SKM-1 treated with dmso at 0.1 percent for 144 hours (cell line): ENCODE measurements around the gene CIB4.
A peak's percentile ranks its signal among the peaks of the same experiment; 100 is the strongest.

ENCODE experiments used
- DNase-seq: peaks from one replicate; lab custom pipeline; 2025; ENCODE audit not compliant: unreplicated experiment; lab: John Stamatoyannopoulos, UW

CIB4 gene

GRCh38 chr2:26640781-26641564 lies at the start of gene CIB4:
Gene CIB4, minus strand, starts transcription at chr2:26641366. Its CDS starts 52 bp downstream, at chr2:26641314.
- DNase-seq, result no peak

GRCh38 chr2:26687801-26688200 lies 46.6 kb upstream of the CIB4 start:
- no peak for DNase-seq

- no peak for DNase-seq
Observed at GRCh38 chr2:26687328-26687727, 46.2 kb upstream of the CIB4 start.

GRCh38 chr2:26685989-26686839 lies 45.0 kb upstream of the CIB4 start:
- no peak for DNase-seq

GRCh38 chr2:26685341-26685740 lies 44.2 kb upstream of the CIB4 start:
- DNase-seq, result no peak

GRCh38 chr2:26683583-26683982 lies 42.4 kb upstream of the CIB4 start:
- no peak for DNase-seq

DNA sequence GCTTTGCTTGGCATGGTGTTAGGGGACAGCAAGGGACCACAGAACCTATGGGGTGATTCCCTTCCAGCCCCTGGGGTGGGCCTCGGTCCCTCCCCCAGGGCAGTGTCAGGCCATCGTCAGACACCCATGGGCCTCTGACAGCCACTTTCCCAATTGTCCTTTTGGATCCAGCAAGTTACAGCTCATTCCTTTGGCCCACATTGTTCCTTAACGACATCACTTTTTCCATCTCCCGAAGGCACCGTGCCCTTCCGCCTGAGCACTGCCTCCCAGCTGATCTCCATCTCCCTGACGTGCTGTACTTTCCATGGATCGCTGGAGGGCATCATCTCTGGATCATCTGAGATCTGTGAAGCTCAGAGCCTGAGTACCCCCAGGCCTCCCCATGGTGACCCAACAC lies 41.0 kb upstream of the CIB4 start:
- no peak for DNase-seq

- no peak for DNase-seq
Observed at GRCh38 chr2:26681656-26682055, 40.5 kb upstream of the CIB4 start.

DNA sequence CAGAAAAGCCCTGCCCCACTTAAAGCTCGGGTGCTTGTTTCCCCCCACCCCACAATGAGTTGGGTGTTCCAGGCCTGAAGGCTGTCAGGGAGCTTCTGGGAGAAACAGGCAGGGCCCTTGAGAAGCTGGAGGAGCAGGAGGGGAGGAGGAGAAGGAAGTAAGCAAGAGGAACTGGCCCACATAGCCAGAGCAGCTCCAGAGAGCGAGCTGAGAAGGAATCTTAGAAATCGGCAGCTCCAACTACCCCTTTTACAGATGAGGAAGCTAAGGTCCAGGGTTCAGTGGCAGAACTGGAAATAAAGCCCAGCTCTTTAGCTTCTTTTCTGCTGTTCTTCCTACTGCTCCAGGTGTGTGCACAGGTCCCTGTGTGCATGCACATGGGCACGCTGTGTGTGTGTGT lies 38.7 kb upstream of the CIB4 start:
- peak; percentile 5 for DNase-seq

DNA sequence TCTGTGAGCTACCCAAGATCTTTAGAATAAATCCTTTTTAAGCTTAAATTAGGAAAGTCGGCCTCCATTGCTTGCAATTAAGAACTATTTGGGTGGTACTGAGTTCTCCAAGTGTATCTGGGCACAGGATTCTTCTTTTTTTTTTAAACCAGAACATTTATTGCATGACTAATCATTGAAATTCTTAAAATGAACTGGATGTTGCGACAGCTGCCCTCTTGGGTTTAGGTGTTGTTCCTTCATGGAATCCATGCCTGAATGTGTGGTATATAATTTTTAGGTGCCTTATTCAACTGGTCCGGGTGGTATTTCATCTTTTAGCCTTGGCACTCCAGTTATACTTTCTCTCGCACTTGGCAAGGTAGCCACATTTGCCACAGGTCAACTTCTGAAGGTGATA lies 36.9 kb upstream of the CIB4 start:
- no peak for DNase-seq

DNA sequence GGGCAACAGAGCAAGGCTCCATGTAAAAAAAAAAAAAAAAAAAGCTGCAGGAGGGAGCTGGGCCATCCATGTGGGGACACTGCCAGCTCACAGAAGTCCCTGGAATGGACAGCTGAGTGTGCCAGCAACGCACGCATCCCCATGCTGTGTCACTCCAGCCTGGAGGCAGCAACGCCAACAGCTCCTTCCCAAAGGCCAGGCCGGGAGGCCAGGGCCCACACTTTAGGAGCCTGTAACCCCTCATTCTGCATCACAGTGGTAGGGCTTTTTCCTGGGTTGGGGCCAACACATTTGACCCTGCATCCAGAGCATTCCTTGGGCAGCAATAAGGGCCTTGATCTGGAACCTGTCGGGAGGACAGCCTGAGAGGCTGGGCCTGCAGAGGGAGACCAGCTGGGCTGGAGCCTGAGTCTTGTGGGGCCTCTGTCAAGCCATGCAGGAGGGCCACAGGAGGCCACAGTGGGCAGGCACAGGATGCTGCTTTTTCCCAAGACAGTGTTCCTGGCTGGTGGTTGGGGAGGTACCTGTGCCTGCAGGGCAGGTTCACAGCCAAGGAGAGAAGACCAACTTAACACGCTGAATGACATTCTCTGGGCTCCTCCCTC lies 34.6 kb upstream of the CIB4 start:
- DNase-seq, result no peak

- DNase-seq, result no peak
Observed at GRCh38 chr2:26674771-26675170, 33.6 kb upstream of the CIB4 start.

GRCh38 chr2:26674002-26674751 lies 33.0 kb upstream of the CIB4 start:
- no peak for DNase-seq

DNA sequence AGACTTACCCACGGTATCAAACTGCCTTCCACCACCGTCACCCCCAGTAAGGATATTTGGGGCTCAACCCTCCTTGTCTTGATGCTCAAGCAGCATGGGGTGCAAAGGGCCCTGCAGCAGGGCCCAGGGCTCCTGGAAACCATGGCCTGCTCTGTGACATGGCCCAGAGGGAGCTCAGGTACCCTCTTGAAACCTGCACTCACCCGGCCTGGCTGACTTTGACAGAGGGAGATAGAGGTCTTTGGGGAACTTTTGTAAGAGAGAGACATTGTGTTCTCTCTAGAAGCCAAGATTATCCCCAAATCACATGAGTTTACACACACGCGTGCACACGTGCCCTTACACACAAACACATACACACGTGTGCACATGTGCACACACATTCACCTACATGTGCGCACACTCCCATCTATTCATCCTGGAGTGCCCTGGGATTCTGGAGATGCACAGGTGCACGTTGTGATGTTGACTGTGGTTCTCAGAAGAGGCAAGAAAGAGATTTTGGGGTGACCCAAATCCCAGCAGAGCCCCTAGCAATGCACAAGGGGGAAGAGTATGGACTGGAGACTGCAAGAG lies 31.7 kb upstream of the CIB4 start:
- DNase-seq, result no peak

- DNase-seq, result no peak
Observed at GRCh38 chr2:26672112-26672817, 31.1 kb upstream of the CIB4 start.

DNA sequence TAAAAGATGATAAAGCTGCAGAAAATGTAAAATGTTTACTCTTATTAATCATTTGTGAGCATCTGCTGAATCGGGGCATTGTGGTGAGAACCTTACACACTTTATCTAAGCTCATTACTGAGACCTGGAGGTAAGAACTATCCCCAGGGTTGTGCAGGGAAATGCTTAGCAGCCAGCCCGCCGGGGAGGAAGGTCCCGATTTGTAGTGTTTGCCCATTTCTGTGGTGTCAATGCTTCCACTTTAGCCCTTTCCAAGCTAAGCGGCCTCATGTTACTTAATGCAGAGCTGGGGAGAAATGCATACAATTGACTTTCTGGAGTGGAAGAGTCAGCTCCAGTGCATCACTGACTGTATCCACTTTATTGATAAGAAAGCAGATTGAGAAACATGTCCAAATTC lies 30.5 kb upstream of the CIB4 start:
- no peak for DNase-seq

DNA sequence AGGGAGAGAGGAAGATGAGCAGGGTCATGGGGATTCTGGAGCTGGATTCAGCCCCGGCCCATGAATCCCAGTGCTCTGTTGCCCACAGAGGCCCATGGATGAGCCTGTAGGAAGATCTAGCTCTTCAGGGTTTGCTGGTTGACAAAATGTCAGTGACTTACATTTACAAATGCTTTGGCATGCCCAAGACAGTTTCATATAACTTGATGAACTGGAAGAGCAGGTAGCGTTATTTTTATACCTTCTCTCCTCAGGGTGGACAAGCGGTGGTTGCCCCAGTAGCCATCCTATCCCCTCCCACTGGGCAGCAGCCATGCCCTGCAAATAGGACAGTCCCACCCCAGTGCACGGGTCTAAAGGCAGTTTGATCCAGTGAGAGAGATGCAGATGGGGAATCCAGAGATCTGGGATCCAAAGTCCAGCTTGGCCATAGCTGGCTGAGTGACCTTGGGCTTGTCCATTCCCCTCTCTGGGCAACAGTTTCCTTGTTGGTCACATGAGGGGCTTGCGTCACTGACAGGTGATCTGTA lies 29.8 kb upstream of the CIB4 start:
- DNase-seq, result no peak

DNA sequence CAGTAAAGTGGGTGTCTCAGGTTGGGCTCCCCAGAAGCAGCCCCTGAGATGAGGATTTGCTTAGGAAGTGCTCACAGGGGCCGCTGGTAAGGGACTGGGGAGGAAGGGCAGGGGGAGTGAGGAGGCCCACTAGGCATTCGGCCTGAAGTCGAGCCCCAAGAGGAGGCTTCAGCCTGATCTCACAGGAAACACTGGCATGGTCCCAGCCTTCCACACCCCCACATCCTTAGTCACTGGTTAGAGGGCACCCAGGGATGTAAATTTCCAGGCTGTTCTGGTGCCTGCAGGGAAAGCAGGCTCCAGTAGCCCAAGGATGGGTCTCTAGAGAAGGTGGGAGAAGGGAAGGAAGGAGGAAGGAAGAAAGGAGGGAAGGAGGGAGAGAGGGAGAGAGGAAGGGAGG lies 29.0 kb upstream of the CIB4 start:
- DNase-seq, result no peak

DNA sequence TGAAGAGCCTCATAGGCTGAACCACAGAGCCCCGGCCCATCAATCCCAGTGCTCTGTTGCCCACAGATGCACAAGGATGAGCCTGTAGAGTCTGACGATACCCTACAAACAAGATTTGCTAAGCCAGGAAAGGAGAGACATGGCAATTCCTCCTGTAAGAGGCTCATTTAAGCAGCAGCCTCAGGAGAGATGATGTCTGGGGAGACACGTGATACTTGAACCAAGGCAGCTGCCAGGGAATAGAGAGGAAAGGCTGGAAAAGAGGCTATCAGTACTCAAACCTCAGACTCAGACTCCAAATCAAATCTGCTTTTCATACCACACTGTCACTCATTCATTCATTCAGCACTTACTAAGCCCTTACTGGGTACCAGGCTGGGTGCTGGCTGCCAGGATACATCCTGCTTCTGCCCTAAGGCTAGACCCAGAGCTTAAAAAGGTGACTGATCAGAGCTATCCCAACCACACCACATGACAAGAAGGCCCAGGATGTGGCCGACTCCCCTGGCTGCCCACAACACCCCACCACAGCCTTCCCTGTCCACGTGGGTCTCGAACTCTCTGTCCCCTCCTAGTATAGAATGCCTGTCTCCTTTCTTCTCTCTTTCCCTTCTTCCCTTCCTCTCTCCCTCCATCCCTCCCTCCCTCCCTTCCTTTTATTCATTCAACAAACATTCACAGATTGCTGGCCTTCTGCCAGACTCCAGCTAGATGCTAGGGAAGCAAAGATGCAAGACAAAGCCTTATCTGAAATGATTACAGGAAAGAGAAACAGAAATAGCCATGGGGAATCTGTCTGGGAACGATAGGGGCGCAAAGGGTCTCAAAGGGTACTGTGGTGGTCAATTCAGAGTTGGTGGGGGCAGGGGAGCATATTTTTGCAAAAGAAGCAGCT lies 27.9 kb upstream of the CIB4 start:
- no peak for DNase-seq
